GM18526 (cell line): ENCODE measurements around the gene GARIN6.

ENCODE experiments used
- POLR2A ChIP-seq: IDR thresholded peaks from 3 replicates; pipeline ENCODE4 v1.6.1; 2011; ENCODE audit not compliant: insufficient read length; ENCODE audit errors: extremely low read depth

Gene GARIN6

DNA sequence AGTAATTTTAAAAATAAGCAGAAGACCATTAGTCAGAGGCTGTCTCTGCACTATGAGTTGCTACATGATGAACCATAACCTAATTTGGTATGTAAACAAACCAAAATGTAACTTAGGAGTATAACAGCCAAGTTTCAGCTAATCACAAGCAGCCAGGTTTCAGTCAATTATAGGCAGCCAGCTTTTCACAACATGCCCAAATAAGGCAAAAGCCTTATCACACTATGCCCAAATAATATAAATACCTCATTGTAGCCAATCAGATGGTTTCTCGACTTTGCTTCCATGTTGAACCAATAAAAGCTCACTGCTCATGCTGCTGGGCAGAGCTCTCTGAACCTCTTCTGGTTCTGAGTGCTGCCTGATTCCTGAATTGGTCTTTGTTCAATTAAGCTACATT lies 38.6 kb downstream of the GARIN6 start:
- TF ChIP-seq POLR2A: no peak

DNA sequence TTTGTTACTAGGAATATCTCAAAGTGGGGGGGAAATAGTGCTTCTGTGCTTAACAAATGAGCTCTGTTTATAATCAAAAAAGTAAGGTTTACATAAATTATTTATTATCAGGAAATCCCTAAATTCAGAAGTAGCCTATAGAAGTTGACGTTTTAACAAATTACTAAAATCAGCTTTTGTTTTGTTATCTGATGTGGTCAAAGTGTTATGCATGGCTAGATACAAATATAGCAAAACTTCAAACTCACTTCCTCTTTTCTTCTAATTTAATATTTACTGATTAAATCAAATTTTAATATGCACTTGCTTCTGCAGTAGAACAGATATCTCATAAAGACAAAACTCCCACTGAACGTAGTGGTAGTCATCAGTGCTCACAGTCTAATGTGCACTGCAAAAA lies 47.5 kb downstream of the GARIN6 start:
- no peak for TF ChIP-seq POLR2A
